Ovary (tissue), 3 donors: ENCODE measurements around the gene NRXN2.

ENCODE experiments used
- EP300 ChIP-seq: sonication (generic); formaldehyde crosslinking; IDR thresholded peaks from one replicate; pipeline ENCODE4 v1.6.1; 2017; ENCODE audit warnings: antibody characterized with exemption
- POLR2A ChIP-seq: fragments of 450-650 bp; IDR thresholded peaks from one replicate; pipeline ENCODE4 v1.6.1; 2017; ENCODE audit warnings: antibody characterized with exemption, mild to moderate bottlenecking, moderate library complexity
- TF ChIP-seq, protein P1 (sequence below), 3 donors: fragments of 450-650 bp in 2 of 3; fragments of 200-600 bp in 1 of 3; IDR thresholded peaks; one replicate each; pipeline versions ENCODE4 v1.5.1 to v1.8.0; 2016 to 2022; ENCODE audit warnings: antibody characterized with exemption in 3 of 3, mild to moderate bottlenecking in 1 of 3
- donor health status: DM: no; HTN: no; CAD: no.

DNA sequence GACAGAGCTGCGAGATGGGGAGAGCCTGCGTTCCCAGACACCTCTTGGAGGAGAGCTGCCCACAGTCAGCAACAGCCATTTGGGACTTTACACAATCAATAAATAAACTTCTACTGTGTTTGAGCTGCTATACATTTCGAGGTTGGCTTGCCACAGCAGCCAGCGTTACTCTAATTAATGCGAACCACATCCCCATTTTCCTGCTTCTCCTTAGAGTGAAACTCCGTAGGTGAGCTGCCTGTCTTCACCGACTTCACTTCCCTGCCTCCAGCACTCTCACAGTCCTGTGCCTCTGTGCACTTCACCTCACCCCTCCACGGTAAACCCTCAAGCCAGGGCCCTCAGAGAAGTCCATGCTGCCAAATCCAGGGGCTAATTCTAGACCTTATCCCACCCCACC is 137.8 kb downstream of the NRXN2 start:
- TF ChIP-seq, protein P1, sequence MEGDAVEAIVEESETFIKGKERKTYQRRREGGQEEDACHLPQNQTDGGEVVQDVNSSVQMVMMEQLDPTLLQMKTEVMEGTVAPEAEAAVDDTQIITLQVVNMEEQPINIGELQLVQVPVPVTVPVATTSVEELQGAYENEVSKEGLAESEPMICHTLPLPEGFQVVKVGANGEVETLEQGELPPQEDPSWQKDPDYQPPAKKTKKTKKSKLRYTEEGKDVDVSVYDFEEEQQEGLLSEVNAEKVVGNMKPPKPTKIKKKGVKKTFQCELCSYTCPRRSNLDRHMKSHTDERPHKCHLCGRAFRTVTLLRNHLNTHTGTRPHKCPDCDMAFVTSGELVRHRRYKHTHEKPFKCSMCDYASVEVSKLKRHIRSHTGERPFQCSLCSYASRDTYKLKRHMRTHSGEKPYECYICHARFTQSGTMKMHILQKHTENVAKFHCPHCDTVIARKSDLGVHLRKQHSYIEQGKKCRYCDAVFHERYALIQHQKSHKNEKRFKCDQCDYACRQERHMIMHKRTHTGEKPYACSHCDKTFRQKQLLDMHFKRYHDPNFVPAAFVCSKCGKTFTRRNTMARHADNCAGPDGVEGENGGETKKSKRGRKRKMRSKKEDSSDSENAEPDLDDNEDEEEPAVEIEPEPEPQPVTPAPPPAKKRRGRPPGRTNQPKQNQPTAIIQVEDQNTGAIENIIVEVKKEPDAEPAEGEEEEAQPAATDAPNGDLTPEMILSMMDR (IDR thresholded peaks at IDR 0.05) = no peak
- TF ChIP-seq POLR2A = no peak
- TF ChIP-seq EP300 = no peak
